ENCODE data around the gene CCL20. TPM values are rescaled to one million over a fixed set of nuclear protein-coding genes. Genes with fewer than 3 reads are reported as not detected.

Gene CCL20
- total RNA-seq, 1 experiment from 2014 or later: not detected

DNA sequence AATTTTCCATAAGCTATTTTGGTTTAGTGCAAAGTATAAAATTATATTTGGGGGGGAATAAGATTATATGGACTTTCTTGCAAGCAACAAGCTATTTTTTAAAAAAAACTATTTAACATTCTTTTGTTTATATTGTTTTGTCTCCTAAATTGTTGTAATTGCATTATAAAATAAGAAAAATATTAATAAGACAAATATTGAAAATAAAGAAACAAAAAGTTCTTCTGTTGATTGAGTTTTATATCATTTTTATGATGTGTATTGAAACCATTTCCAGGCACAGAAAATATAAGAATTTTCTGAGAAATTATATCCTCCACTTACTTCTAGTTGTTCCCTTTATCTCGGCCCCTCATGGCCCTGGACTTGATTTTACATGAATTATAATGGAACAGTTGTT, 3.7 kb downstream of the CCL20 start:
- peaks cover 11% of the 10 kb centered on the region for H3K9me3 Mint-ChIP-seq
- POLR2A ChIA-PET: no interaction called here
- H3K27me3 Mint-ChIP-seq (ENCODE audit: low read depth): no peaks in the 10 kb centered on the region; the same call in 1 of the 2 replicates
- no peak overlapping the region for H3K4me3 Mint-ChIP-seq
- H3K4me1 Mint-ChIP-seq: peaks cover 29% of the 10 kb centered on the region
- CTCF ChIA-PET: no interaction called here
- TF ChIP-seq PRDM15 (CRISPR knock-in tag; IDR thresholded peaks at IDR 0.05) (no peak), KAT7 (CRISPR knock-in tag; IDR thresholded peaks at IDR 0.05; ENCODE audit: borderline replicate concordance) (no peak), STAT6 (CRISPR knock-in tag; conservative IDR thresholded peaks at IDR 0.05; ENCODE audit: low read depth) (no peak), ZNF138 (CRISPR knock-in tag; conservative IDR thresholded peaks at IDR 0.05) (no peak), USF2 (CRISPR knock-in tag; IDR thresholded peaks at IDR 0.05) (no peak), ETV6 (CRISPR knock-in tag; IDR thresholded peaks at IDR 0.05) (no peak), RORB (CRISPR knock-in tag; IDR thresholded peaks at IDR 0.05) (no peak), TEAD4 (CRISPR knock-in tag; IDR thresholded peaks at IDR 0.05) (no peak), ZNF232 (CRISPR knock-in tag; IDR thresholded peaks at IDR 0.05) (no peak), ATF3 (CRISPR knock-in tag; conservative IDR thresholded peaks at IDR 0.05) (no peak)
- TF ChIP-seq, protein P1, sequence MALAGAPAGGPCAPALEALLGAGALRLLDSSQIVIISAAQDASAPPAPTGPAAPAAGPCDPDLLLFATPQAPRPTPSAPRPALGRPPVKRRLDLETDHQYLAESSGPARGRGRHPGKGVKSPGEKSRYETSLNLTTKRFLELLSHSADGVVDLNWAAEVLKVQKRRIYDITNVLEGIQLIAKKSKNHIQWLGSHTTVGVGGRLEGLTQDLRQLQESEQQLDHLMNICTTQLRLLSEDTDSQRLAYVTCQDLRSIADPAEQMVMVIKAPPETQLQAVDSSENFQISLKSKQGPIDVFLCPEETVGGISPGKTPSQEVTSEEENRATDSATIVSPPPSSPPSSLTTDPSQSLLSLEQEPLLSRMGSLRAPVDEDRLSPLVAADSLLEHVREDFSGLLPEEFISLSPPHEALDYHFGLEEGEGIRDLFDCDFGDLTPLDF (CRISPR knock-in tag; IDR thresholded peaks at IDR 0.05): no peak
- TF ChIP-seq, protein P2, sequence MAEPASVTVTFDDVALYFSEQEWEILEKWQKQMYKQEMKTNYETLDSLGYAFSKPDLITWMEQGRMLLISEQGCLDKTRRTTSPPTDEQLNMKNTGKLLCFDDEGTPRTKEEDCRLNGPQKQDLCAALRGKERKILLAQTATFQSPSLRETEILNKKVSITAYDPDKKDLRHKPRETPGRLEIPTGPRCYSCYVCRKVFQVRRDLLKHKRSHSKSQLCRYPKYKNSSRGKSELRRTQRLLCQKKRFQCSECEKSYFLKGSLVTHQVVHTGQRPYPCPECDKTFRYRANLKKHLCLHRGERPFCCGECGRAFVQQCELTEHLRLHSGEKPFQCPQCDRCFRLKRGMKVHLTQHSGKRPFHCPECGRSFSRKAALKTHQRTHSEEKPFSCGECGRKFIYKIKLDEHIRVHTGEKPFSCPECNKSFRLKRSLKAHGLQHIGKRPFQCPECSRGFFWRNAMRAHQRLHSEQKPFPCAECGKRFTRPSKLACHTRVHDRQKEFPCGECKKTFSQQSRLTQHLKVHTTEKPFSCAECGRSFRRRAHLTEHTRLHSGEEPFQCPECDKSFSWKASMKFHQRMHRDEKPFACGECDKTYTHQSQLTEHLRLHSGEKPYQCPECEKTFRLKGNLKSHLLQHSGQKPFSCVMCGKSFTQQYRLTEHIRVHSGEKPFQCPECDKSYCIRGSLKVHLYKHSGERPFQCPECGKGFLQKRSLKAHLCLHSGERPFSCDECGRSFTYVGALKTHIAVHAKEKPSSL (CRISPR knock-in tag; conservative IDR thresholded peaks at IDR 0.05): no peak
- TF ChIP-seq, protein P3, sequence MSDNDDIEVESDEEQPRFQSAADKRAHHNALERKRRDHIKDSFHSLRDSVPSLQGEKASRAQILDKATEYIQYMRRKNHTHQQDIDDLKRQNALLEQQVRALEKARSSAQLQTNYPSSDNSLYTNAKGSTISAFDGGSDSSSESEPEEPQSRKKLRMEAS (CRISPR knock-in tag; IDR thresholded peaks at IDR 0.05): no peak
- TF ChIP-seq, protein P4, sequence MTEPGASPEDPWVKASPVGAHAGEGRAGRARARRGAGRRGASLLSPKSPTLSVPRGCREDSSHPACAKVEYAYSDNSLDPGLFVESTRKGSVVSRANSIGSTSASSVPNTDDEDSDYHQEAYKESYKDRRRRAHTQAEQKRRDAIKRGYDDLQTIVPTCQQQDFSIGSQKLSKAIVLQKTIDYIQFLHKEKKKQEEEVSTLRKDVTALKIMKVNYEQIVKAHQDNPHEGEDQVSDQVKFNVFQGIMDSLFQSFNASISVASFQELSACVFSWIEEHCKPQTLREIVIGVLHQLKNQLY (CRISPR knock-in tag; IDR thresholded peaks at IDR 0.05): no peak
- TF ChIP-seq, protein P5, sequence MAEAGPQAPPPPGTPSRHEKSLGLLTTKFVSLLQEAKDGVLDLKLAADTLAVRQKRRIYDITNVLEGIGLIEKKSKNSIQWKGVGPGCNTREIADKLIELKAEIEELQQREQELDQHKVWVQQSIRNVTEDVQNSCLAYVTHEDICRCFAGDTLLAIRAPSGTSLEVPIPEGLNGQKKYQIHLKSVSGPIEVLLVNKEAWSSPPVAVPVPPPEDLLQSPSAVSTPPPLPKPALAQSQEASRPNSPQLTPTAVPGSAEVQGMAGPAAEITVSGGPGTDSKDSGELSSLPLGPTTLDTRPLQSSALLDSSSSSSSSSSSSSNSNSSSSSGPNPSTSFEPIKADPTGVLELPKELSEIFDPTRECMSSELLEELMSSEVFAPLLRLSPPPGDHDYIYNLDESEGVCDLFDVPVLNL (CRISPR knock-in tag; IDR thresholded peaks at IDR 0.05; ENCODE audit: borderline replicate concordance, low read depth): no peak
- TF ChIP-seq, protein P6, sequence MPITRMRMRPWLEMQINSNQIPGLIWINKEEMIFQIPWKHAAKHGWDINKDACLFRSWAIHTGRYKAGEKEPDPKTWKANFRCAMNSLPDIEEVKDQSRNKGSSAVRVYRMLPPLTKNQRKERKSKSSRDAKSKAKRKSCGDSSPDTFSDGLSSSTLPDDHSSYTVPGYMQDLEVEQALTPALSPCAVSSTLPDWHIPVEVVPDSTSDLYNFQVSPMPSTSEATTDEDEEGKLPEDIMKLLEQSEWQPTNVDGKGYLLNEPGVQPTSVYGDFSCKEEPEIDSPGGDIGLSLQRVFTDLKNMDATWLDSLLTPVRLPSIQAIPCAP (CRISPR knock-in tag; IDR thresholded peaks at IDR 0.05): no peak
- no peak overlapping the region for H3K27ac Mint-ChIP-seq
- ATAC-seq (no peak), DNase-seq (ENCODE audit: low spot score) (no peak)
- H3K36me3 Mint-ChIP-seq: no peaks in the 10 kb centered on the region

All from WTC11 (cell line).